Mesodermal cell (in vitro differentiated cells): ENCODE data around the gene CYP26B1.
A peak's percentile ranks its signal among the peaks of the same experiment; 100 is the strongest.

Source experiments
- H3K27ac ChIP-seq: 2 replicates; pipeline ENCODE4 v1.7.0; 2013; ENCODE audit warnings: mild to moderate bottlenecking, low read depth, low read length, moderate library complexity; ENCODE audit not compliant: severe bottlenecking
- H3K36me3 ChIP-seq: 2 replicates; pipeline ENCODE4 v1.7.1; 2013; ENCODE audit warnings: mild to moderate bottlenecking, low read length, moderate library complexity; ENCODE audit not compliant: control insufficient read depth, insufficient read depth
- H3K4me1 ChIP-seq: one replicate; pipeline ENCODE4 v1.7.1; 2013; ENCODE audit warnings: mild to moderate bottlenecking, low read length; ENCODE audit not compliant: insufficient read depth, control insufficient read depth, poor library complexity, severe bottlenecking
- H3K4me3 ChIP-seq: 2 replicates; pipeline ENCODE4 v1.7.0; 2013; ENCODE audit warnings: low read length, control low read depth, mild to moderate bottlenecking; ENCODE audit not compliant: insufficient read depth, poor library complexity, severe bottlenecking; ENCODE audit errors: extremely low read depth
- H3K9me3 ChIP-seq: 2 replicates; pipeline ENCODE4 v1.7.1; 2013; ENCODE audit warnings: mild to moderate bottlenecking, low read length, moderate library complexity; ENCODE audit not compliant: control insufficient read depth
- WGBS, 2 experiments: methylation state at CpG; one replicate each; pipeline ENCODE4 v1.1.5; 2013; ENCODE audit warnings: missing lambda C conversion rate in 2 of 2; ENCODE audit not compliant: insufficient coverage in 2 of 2; 5-methylcytosine and 5-hydroxymethylcytosine counted together

Gene CYP26B1

DNA sequence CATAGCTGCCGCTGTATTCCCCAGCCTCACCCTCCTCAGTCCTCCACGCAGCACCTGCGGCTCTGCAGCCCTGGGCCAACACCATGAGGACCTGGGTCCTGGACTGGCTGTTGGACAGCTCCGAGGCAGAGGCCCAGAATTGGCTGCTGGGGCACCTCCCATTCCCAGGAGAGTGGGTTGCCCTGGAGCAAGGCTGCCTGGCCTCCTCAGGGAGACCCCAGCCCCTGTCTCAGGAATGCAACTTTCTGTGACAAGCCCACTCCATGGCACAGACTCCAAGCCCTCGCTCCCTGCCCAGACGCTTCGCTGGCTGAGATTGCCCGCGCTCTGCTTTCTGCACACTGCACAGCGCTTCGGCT is 33.0 kb downstream of the CYP26B1 start:
- H3K36me3 ChIP-seq: no peaks in the 10 kb centered on the region
- H3K4me3 ChIP-seq: no peak overlapping the region
- H3K27ac ChIP-seq: peak overlapping the region; percentile 91
- H3K4me1 ChIP-seq: peaks cover 29% of the 10 kb centered on the region
- 93 to 97% methylated on average over 9 to 11 of the region's 11 CpGs for WGBS, 2 experiments
- peaks cover 11% of the 10 kb centered on the region for H3K9me3 ChIP-seq

GRCh38 chr2:72113847-72114692 is 33.6 kb downstream of the CYP26B1 start:
- 86 to 95% methylated on average over 13 to 14 of the region's 15 CpGs for WGBS, 2 experiments

DNA sequence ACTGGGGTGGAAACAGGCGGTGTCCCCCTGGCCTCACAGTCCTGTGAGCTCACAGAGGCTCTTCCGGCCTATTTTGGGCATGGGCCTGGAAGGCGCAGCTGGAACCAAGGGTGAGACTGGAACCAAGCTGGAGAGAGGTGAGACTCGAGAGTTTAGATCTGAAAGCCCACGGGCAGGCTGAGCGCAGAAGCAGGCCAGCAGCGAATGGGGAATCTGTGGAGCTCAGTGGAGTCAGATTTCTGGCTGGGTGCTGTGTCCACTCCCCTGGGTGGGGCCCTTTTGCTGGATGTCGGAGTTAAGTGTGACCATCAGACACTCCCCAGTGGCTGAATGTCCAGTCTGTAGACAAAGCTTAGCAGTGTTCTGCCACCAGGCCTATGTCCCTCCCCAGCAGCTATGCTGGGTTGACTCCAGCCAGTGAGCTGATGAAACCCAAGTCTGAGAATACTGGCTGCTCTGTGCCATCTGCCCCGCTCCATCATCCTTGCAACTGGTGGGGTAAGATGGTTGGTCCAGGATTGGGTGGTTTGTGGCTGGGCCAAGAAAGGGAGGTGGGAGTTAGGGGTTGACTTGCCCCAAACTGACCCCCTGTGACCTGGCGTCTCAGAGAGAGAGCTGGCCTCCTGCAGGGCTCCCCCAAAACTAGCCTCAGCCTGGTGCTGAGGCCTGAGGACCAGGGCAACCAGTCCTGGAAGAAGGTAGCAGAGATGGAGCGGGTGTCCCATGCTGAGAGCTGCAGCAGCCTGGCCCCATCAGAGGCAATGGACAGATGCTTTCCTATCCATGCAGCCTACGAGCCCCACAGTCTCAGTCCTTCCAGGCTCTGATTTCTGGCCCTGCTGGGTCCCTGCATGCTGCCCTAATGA is 34.4 kb downstream of the CYP26B1 start:
- peaks cover 11% of the 10 kb centered on the region for H3K9me3 ChIP-seq
- peaks cover 29% of the 10 kb centered on the region for H3K4me1 ChIP-seq
- H3K36me3 ChIP-seq: no peaks in the 10 kb centered on the region
- WGBS, 2 experiments: 90 to 93% methylated on average over 12 of the region's 12 CpGs
- no peak overlapping the region for H3K27ac ChIP-seq
- no peak overlapping the region for H3K4me3 ChIP-seq

More at GRCh38 chr2:72113847-72114692, 33.6 kb downstream of the CYP26B1 start:
- Histone ChIP-seq H3K27ac (no peak overlapping the region), H3K4me1 (peaks cover 29% of the 10 kb centered on the region), H3K9me3 (peaks cover 11% of the 10 kb centered on the region), H3K4me3 (no peak overlapping the region), H3K36me3 (no peaks in the 10 kb centered on the region)

- no peak overlapping the region for H3K27ac ChIP-seq
- WGBS, 2 experiments: 95% methylated on average over 4 to 6 of the region's 6 CpGs
- H3K4me3 ChIP-seq: no peak overlapping the region
- peaks cover 29% of the 10 kb centered on the region for H3K4me1 ChIP-seq
- no peaks in the 10 kb centered on the region for H3K36me3 ChIP-seq
- H3K9me3 ChIP-seq: peaks cover 10% of the 10 kb centered on the region
Measured at GRCh38 chr2:72112401-72112800, 35.3 kb downstream of the CYP26B1 start.

GRCh38 chr2:72111061-72111460 is 36.6 kb downstream of the CYP26B1 start:
- H3K36me3 ChIP-seq: no peaks in the 10 kb centered on the region
- no peak overlapping the region for H3K4me3 ChIP-seq
- H3K4me1 ChIP-seq: peaks cover 22% of the 10 kb centered on the region
- H3K27ac ChIP-seq: no peak overlapping the region
- 78 to 100% methylated on average over 1 of the region's 3 CpGs for WGBS, 2 experiments
- H3K9me3 ChIP-seq: peaks cover 6% of the 10 kb centered on the region

DNA sequence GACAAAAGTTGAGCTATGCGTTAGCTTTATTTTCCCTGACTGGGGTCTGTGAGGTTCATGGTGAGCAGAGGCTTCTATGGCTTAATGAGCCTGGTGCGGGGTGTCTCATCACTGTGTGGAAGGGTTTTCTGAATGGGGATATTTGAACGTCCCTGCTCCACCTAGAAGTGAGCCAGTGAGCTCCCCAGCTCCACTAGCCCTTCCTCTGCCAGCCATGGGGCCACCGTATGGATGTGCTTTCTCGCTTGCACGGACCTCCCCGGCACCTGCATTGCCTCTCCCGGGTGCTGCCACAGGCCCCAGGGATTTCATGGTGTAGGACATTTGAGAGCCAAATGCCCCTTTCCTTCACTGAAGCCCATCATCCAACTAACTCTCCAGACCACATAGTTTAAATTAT is 37.8 kb downstream of the CYP26B1 start:
- Histone ChIP-seq H3K4me1 (peaks cover 11% of the 10 kb centered on the region), H3K4me3 (no peak overlapping the region), H3K36me3 (no peaks in the 10 kb centered on the region), H3K9me3 (peaks cover 6% of the 10 kb centered on the region), H3K27ac (no peak overlapping the region)
- 88 to 95% methylated on average over 5 to 7 of the region's 8 CpGs for WGBS, 2 experiments

GRCh38 chr2:72109291-72109690 is 38.4 kb downstream of the CYP26B1 start:
- Histone ChIP-seq H3K36me3 (no peaks in the 10 kb centered on the region), H3K4me1 (peaks cover 4% of the 10 kb centered on the region), H3K9me3 (peaks cover 6% of the 10 kb centered on the region), H3K4me3 (no peak overlapping the region), H3K27ac (no peak overlapping the region)
- 82 to 89% methylated on average over 3 of the region's 3 CpGs for WGBS, 2 experiments

- peaks cover 4% of the 10 kb centered on the region for H3K4me1 ChIP-seq
- 55% methylated on average over 2 of the region's 3 CpGs; no CpG with 5 or more reads in 1 of the 2 experiments for WGBS, 2 experiments
- H3K4me3 ChIP-seq: no peak overlapping the region
- no peaks in the 10 kb centered on the region for H3K36me3 ChIP-seq
- H3K27ac ChIP-seq: no peak overlapping the region
- H3K9me3 ChIP-seq: peaks cover 6% of the 10 kb centered on the region
Measured at GRCh38 chr2:72108121-72108520, 39.5 kb downstream of the CYP26B1 start.

DNA sequence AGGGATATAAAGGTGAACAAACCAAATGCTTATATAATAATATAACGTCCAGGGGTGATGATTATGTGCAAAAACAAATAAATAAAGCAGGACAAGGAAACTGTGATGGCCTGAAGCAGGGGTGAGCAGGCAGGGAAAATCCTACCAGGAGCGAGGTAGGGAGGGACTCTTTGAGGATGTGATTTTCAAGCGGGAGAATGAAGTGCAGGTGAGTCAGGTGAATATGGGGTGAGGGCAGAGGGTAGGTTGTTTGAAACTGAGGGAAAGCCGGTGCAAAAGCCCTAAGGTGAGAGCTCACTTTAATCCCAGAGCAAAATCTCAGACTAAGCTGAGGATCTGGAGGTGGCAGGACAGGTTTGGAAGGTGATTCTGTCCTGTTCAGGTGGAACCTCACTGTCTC is 40.7 kb downstream of the CYP26B1 start:
- WGBS, 2 experiments: 74 to 92% methylated on average over 3 of the region's 4 CpGs

DNA sequence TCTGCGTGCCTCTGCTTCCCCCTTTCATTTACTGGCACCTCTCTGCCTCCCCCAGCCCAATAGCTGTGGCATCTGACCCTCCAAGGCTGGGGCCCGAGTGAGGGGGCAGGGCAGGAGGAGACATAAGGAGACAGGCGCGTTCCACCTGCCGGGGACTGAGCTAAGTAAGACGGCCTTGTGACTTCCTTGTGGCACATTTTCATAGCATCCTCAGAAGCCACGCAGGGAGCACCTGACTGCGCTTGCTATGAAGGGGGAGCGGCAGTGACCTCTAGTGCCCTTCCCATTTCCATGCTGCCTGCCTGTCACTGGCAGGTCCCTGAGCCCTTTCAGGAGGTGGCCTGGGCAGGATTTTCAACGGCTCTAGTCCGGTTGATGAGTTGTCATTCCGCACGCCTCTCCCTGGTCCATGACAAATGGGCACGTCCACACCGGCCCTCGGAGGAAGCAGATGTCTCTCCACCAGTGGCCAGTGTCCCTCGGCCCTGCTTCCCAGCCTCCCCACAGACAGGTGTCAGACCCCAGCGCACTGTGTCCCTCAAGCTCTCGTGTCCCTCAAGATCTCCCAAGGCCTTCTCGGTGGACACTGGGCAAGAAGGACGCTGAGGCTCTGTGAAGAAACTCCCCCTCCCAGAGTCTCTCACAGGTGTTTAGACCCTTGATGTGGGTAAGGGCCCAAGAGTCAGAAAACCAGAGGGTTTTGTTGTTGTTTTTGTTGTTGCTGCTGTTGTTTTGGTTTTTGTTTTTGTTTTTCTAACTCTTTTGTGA is 42.7 kb downstream of the CYP26B1 start:
- 80 to 83% methylated on average over 19 to 20 of the region's 21 CpGs for WGBS, 2 experiments
- no peak overlapping the region for H3K4me3 ChIP-seq
- H3K27ac ChIP-seq: no peak overlapping the region
- H3K9me3 ChIP-seq: no peaks in the 10 kb centered on the region
- H3K4me1 ChIP-seq: no peaks in the 10 kb centered on the region
- no peaks in the 10 kb centered on the region for H3K36me3 ChIP-seq

More for the DNA sequence above, 40.7 kb downstream of the CYP26B1 start:
- H3K4me3 ChIP-seq: no peak overlapping the region
- no peak overlapping the region for H3K27ac ChIP-seq
- H3K4me1 ChIP-seq: no peaks in the 10 kb centered on the region
- no peaks in the 10 kb centered on the region for H3K36me3 ChIP-seq
- H3K9me3 ChIP-seq: peaks cover 6% of the 10 kb centered on the region
